ENCODE data around the gene NUDT3. TPM values are rescaled to one million over a fixed set of nuclear protein-coding genes. Genes with fewer than 3 reads are reported as not detected.

Gene NUDT3
- total RNA-seq, 1 donor from 2014 or later, result 50.1 TPM

DNA sequence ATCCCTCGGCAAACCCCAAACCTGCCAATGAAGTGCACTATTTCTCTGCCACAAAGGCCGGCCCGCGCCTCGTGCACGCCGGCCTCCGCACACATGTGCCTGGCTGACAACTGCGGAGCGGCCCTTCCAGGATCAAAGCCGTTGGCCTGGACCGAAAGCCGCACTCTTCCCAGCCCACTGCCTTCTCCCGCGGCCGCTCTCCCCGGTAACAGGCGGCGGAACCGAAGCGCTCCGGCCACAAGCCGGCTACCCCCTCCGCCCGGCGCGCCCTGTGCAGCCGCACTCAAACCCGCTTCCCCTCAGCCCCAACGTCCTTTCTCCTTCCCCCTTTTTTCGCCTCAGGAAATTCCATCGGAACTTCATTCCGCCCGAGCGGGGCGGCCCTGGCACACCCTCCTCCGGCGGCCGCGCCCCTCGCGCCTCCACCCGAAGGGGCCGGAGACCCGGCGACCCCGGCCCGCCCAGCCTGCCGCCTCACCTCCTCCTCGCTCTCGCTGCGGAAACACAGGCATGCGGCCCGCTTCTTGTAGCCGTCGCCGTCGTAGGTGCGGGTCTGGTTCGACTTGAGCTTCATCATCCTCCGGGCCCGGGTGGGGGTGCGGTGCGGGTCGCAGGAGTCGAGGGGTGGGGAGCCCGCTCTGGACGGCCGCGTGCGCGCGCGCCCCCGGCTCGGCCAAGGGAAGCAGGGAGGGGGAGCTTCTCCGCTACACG is 528 bp downstream of the NUDT3 start:
- peak overlapping the region; percentile 99 for H3K27ac ChIP-seq (replicated peaks)
- peak; percentile 62 for DNase-seq
- TF ChIP-seq, protein P1, sequence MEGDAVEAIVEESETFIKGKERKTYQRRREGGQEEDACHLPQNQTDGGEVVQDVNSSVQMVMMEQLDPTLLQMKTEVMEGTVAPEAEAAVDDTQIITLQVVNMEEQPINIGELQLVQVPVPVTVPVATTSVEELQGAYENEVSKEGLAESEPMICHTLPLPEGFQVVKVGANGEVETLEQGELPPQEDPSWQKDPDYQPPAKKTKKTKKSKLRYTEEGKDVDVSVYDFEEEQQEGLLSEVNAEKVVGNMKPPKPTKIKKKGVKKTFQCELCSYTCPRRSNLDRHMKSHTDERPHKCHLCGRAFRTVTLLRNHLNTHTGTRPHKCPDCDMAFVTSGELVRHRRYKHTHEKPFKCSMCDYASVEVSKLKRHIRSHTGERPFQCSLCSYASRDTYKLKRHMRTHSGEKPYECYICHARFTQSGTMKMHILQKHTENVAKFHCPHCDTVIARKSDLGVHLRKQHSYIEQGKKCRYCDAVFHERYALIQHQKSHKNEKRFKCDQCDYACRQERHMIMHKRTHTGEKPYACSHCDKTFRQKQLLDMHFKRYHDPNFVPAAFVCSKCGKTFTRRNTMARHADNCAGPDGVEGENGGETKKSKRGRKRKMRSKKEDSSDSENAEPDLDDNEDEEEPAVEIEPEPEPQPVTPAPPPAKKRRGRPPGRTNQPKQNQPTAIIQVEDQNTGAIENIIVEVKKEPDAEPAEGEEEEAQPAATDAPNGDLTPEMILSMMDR (IDR thresholded peaks at IDR 0.05; ENCODE audit: borderline replicate concordance), result no peak
- intact Hi-C loops (cut with micrococcal nuclease), result no loop called here
- H3K27me3 ChIP-seq (ENCODE audit: low read depth), result no peaks in the 10 kb centered on the region
- no peaks in the 10 kb centered on the region for H3K36me3 ChIP-seq
- peaks cover 66% of the 10 kb centered on the region for H3K4me1 ChIP-seq
- H3K9me3 ChIP-seq (replicated peaks), result peaks cover 7% of the 10 kb centered on the region
- peak overlapping the region; percentile 97 for H3K4me3 ChIP-seq

DNA sequence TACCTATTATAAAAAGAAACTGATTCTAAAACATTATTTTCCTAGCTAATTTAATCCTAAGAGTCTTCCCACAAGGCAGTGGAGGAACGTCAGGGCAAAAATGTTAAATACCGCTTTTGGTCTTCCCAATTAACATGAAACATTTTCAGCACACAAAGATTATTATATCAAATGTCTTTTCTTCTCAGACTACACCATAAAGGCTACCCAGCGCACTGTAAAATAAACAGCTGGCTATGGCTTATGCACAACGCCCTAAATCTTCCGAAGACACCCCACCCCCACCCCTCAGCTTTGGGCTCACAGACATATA is 1.0 kb downstream of the NUDT3 start:
- Histone ChIP-seq H3K27me3 (ENCODE audit: low read depth) (no peaks in the 10 kb centered on the region), H3K36me3 (no peaks in the 10 kb centered on the region), H3K4me3 (peak overlapping the region; percentile 97), H3K9me3 (replicated peaks) (peaks cover 4% of the 10 kb centered on the region), H3K4me1 (peaks cover 71% of the 10 kb centered on the region), H3K27ac (replicated peaks) (peak overlapping the region; percentile 99)
- intact Hi-C loops (cut with micrococcal nuclease), result no loop called here
- no peak for DNase-seq
- TF ChIP-seq, protein P1 (IDR thresholded peaks at IDR 0.05; ENCODE audit: borderline replicate concordance), result no peak

DNA sequence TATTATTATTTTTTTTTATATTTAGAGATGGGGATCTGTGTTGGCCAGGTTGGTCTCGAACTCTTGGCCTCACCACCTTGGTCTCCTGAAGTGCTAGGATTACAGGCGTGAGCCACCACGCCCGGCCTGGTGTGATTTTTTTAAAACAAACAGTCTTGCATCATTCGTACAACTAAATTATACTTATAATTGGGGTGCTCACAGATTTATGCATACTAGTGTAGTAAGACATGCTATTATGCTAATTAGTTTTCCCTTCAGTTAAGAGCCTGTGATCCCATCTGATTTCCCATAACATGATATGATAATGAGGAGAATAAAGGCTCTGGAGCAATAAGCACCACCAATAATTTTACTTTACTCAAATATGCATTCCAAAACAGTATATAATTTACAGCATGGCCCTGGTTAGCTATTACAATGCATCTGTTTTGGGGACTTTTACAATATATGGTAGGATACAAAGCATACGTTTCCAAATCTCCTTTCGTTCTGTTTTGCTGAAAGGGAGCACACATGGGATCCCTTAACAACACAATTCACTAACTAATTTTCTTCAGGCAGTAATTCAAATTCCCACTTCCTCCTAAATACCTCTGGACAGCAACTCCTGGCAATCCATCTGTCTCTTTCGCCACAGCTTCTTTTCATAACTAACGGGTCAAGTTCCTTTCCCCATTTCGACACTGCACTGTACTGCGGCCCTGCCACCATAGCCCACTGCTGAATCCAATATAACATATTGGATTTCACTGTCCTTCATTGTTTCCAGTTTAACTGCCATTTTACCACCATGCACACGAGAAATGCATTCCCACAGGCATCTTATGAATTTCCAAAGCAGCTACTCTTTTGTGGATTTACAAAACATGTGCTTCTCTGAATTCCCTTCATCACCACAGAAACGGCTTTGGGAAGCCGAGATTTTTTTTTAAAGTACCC is 1.7 kb downstream of the NUDT3 start:
- peak; percentile 27 for DNase-seq
- H3K9me3 ChIP-seq (replicated peaks), result no peaks in the 10 kb centered on the region
- no peaks in the 10 kb centered on the region for H3K27me3 ChIP-seq (ENCODE audit: low read depth)
- TF ChIP-seq, protein P1 (IDR thresholded peaks at IDR 0.05; ENCODE audit: borderline replicate concordance), result no peak
- H3K4me1 ChIP-seq, result peaks cover 77% of the 10 kb centered on the region
- H3K36me3 ChIP-seq, result no peaks in the 10 kb centered on the region
- H3K27ac ChIP-seq (replicated peaks), result peak overlapping the region; percentile 99
- peak overlapping the region; percentile 97 for H3K4me3 ChIP-seq
- intact Hi-C loops (cut with micrococcal nuclease), result no loop called here

- H3K4me1 ChIP-seq, result peaks cover 94% of the 10 kb centered on the region
- H3K36me3 ChIP-seq, result no peaks in the 10 kb centered on the region
- H3K9me3 ChIP-seq (replicated peaks), result no peaks in the 10 kb centered on the region
- no peaks in the 10 kb centered on the region for H3K27me3 ChIP-seq (ENCODE audit: low read depth)
- H3K27ac ChIP-seq (replicated peaks), result peak overlapping the region; percentile 33
- no peak for DNase-seq
- intact Hi-C loops (cut with micrococcal nuclease), result no loop called here
- no peak overlapping the region for H3K4me3 ChIP-seq
- TF ChIP-seq, protein P1 (IDR thresholded peaks at IDR 0.05; ENCODE audit: borderline replicate concordance), result no peak
Measured at GRCh38 chr6:34389034-34389433, 3.4 kb downstream of the NUDT3 start.

DNA sequence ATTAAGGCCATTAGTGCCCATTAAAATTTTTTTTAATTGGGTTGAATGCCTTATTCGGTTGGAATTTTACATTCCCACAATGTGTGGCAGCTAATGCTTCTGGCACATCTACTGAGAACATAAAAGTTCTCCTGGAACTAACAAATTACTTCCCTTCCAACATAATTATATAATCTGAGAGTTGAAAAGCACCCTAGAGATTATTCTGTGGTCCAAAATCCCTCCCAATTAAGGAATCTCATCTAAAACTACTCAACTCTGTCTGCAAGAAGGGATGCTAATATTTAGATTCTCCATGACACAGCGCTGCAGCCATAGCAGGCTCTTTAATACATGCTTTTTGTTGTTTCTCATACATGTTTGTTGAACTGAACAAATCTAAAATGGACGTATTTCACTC is 4.0 kb downstream of the NUDT3 start:
- DNase-seq, result no peak
- Histone ChIP-seq H3K4me1 (peaks cover 94% of the 10 kb centered on the region), H3K4me3 (no peak overlapping the region), H3K36me3 (no peaks in the 10 kb centered on the region), H3K9me3 (replicated peaks) (no peaks in the 10 kb centered on the region), H3K27me3 (ENCODE audit: low read depth) (no peaks in the 10 kb centered on the region), H3K27ac (replicated peaks) (peak overlapping the region; percentile 33)
- intact Hi-C loops (cut with micrococcal nuclease), result no loop called here
- TF ChIP-seq, protein P1 (IDR thresholded peaks at IDR 0.05; ENCODE audit: borderline replicate concordance), result no peak

Measured in left ventricle myocardium inferior (tissue), 1 donor.